C4-2B (cell line): Measurements from ENCODE around the gene RPRD1A.
"Not testable (repeated sequence)": the region's sequence is repeated elsewhere in the genome, so short reads cannot be mapped to it uniquely, and the experiment has no call there.

Experiments
- H3K27ac ChIP-seq: fragments of 450-650 bp; 2 replicates; pipeline ENCODE4 v1.5.1; 2017
- ZFX ChIP-seq: fragments of 450-650 bp; IDR thresholded peaks from 2 replicates; pipeline ENCODE4 v1.6.1; 2017
- TF ChIP-seq, protein P1 (sequence below): fragments of 450-650 bp; conservative IDR thresholded peaks from 2 replicates; pipeline ENCODE4 v1.5.1; 2017; ENCODE audit warnings: mild to moderate bottlenecking

Gene RPRD1A, protein sequence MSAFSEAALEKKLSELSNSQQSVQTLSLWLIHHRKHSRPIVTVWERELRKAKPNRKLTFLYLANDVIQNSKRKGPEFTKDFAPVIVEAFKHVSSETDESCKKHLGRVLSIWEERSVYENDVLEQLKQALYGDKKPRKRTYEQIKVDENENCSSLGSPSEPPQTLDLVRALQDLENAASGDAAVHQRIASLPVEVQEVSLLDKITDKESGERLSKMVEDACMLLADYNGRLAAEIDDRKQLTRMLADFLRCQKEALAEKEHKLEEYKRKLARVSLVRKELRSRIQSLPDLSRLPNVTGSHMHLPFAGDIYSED

DNA sequence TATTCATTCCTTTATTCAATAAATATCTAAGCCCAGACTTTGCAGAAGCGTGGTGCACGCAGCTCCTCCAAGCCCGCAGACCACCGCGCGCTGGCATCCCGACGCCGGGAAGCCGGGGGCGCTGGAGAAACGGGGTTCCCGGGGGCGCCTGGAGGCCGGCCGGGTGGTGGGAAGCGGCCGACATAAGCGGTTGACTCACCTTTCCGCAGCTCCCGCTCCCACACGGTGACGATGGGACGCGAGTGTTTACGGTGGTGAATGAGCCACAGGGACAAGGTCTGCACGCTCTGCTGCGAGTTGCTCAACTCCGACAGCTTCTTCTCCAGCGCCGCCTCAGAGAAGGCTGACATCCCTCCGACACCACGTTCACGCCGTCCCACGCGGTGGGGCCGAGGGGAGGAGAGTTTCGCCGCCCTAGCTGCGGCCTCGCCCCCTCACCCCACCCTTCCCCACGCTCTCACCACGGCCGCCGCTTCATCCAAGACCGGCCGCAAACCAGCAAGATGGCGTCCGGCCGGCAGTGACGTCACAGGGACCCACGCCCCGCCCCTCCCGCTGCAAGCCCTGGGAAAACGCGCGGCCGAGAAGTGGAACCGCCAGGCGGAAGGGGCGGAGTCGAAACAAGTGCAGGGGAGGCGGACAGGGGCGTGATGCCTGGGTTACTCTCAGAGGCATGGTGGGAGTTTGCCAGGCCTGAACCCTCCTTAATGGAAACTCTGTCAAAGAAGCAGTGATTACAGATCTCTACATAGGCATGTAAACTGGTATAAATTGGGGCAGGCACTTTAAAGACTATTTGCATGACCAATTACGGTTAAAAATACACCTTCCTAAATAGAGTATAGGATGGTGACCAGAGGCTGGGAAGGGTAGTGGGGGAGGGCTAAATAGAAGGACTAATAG lies at the start of gene RPRD1A:
RPRD1A (minus strand) TSS at position 505 of the 903 bp plus-strand sequence; CDS start at position 350, 155 bp downstream.
- H3K27ac ChIP-seq = peak within 1 kb of the TSS; percentile 92
- TF ChIP-seq, protein P1, sequence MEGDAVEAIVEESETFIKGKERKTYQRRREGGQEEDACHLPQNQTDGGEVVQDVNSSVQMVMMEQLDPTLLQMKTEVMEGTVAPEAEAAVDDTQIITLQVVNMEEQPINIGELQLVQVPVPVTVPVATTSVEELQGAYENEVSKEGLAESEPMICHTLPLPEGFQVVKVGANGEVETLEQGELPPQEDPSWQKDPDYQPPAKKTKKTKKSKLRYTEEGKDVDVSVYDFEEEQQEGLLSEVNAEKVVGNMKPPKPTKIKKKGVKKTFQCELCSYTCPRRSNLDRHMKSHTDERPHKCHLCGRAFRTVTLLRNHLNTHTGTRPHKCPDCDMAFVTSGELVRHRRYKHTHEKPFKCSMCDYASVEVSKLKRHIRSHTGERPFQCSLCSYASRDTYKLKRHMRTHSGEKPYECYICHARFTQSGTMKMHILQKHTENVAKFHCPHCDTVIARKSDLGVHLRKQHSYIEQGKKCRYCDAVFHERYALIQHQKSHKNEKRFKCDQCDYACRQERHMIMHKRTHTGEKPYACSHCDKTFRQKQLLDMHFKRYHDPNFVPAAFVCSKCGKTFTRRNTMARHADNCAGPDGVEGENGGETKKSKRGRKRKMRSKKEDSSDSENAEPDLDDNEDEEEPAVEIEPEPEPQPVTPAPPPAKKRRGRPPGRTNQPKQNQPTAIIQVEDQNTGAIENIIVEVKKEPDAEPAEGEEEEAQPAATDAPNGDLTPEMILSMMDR = no peak
- no peak for TF ChIP-seq ZFX

DNA sequence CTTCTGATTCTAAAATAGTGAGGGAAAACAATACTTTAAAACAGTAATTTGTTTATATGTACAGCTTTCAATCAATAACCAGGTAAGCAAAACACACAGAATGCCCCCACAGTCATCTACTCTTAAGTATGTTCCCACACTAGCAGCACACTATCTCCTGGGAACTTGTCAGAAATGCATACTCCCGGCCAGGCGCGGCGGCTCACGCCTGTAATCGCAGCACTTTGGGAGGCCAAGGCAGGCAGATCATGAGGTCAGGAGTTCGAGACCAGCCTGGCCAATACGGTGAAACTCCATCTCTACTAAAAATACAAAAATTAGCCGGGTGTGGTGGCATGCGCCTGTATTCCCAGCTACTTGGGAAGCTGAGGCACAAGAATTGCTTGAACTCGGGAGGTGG lies 49.4 kb upstream of the RPRD1A start:
- H3K27ac ChIP-seq = not testable (repeated sequence)

DNA sequence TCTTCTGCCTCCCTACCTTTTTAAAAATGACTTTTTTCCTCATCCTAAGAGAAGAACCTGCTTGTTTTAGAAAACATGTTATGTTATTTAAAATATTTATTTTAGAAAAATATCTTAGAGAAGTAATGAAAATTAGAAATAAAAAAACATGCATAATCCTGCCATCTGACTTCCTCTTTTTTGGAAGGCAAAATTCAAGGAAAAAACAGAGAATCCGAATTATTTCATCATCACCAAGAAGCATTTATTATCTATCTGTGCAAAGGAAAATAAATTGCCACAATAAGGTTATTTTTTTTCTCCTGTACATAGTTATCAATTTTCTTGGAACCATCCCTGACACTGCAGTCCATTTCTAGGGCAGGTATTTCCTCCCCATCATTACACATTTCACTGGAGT lies 47.4 kb upstream of the RPRD1A start:
- no peak overlapping the region for H3K27ac ChIP-seq

DNA sequence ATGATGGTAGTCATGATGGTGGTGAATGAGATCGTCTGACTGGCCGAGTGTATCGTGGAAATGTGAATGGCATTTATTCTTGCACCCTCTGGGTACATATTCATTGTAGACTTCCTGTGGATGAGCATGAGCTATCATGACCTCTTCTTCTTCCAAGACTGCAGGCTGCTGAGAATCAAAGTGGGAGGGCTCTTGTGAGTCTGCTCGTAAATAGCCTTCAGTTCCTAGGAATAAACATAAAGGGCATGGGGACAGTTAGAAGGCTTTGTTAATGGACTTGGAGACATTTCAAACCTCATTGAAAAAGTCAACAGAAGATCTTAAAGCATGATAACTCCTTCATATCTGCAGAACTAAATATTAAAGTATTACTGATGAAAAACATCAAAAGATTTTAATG lies 46.9 kb upstream of the RPRD1A start:
- TF ChIP-seq, protein P1 = no peak
- TF ChIP-seq ZFX = no peak
- H3K27ac ChIP-seq = peak overlapping the region; percentile 16; the same call in 1 of the 2 replicates

More for the DNA sequence above, 47.4 kb upstream of the RPRD1A start:
- TF ChIP-seq, protein P1 = no peak
- no peak for TF ChIP-seq ZFX

DNA sequence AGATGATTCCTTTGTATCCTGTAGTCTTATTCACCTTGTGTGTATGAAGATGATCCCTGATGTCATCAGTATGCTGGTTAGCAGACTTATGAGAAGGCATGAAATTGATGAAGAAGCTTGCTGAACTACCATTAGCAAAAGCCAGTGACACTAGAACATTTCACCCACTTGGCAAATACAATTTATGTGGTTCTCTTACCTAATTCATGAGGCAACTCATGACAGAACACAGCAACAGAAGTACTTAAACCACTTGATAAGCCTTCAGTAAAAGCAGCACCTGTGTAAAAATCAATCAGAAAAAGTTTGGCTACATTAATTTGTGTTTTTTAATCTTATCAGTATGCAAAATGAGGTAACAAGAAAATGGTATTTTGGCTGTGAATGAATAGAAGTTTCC lies 44.9 kb upstream of the RPRD1A start:
- TF ChIP-seq, protein P1 = no peak
- TF ChIP-seq ZFX = no peak
- H3K27ac ChIP-seq = no peak overlapping the region

DNA sequence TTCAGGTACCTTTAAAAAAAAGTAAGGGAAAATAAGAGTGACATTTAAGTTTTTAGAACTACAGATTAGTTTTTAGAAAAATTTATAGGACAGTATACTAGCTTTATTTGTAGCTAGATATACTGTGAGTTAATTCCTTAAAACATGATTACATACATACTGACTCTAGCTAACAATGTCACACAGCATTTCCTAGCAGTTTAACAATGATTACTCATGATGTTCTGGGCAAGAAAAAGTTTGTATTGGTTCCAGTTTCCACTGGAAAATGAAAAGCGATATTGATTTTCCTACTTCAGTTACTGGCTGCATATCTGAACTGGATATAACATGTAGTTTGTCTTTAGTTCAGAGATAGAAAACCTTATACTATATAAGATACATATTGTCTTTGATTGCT lies 42.4 kb upstream of the RPRD1A start:
- H3K27ac ChIP-seq = no peak overlapping the region
- no peak for TF ChIP-seq ZFX
- TF ChIP-seq, protein P1 = no peak

DNA sequence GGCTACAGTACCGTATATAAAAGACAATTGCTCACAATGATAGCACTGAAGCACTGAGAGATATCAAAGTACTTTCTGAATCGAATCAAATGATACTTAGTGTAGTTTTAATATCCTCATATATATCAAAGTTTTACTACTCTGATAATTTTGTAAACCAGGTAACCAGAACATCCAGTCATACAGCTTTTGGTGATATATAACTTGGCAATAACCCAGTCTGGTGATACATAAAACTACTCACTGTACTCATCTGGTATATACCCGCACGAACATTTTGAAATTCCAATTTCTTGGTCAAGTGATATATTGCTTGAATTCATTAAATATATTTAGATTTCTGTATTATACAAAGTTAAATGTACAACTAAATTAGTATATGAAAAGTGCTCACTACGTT lies 41.2 kb upstream of the RPRD1A start:
- TF ChIP-seq, protein P1 = no peak
- no peak for TF ChIP-seq ZFX
- no peak overlapping the region for H3K27ac ChIP-seq
